H1 (cell line): ENCODE measurements around the gene FOSB. TPM values are rescaled to one million over a fixed set of nuclear protein-coding genes. Genes with fewer than 3 reads are reported as not detected.

ENCODE experiments used
- CTCF ChIA-PET: fragments of 300-600 bp; sonication (Branson Sonifier 250); formaldehyde crosslinking; loops from one replicate; lab custom pipeline; 2021; ENCODE audit not compliant: partially characterized antibody; lab: Charles Lee
- POLR2A ChIA-PET: fragments of 300-600 bp; sonication (Branson Sonifier 250); formaldehyde crosslinking; loops from one replicate; lab custom pipeline; 2021; ENCODE audit warnings: inconsistent platforms; ENCODE audit not compliant: partially characterized antibody; lab: Charles Lee
- DNase-seq, 2 experiments: peaks; one replicate each; pipeline versions ENCODE4 v3.0.0 to v3.0.0-alpha.2; 2010 to 2022; ENCODE audit warnings: low spot score in 2 of 2, low read depth in 1 of 2, mixed read lengths in 1 of 2
- FAIRE-seq: peaks from 2 replicates; lab custom pipeline; 2011; peaks lifted over from hg19 to GRCh38; lab: Jason Lieb, UNC
- H2AFZ ChIP-seq: 2 replicates; pipeline ENCODE4 v1.8.1; 2012; ENCODE audit warnings: low read length, inconsistent platforms
- H2AK5ac ChIP-seq: 2 replicates; pipeline ENCODE4 v1.6.1; 2013; ENCODE audit warnings: low read depth, low read length
- H2BK120ac ChIP-seq: replicated peaks from 2 replicates; pipeline ENCODE3; 2013; ENCODE audit warnings: low read depth, low read length, inconsistent platforms
- H2BK12ac ChIP-seq: 2 replicates; pipeline ENCODE4 v1.6.1; 2013; ENCODE audit warnings: low read depth, low read length
- H2BK15ac ChIP-seq: 2 replicates; pipeline ENCODE4 v1.6.1; 2013; ENCODE audit warnings: low read length
- H2BK20ac ChIP-seq: 2 replicates; pipeline ENCODE4 v1.6.1; 2013; ENCODE audit warnings: low read length
- H2BK5ac ChIP-seq: 2 replicates; pipeline ENCODE4 v1.6.1; 2013; ENCODE audit warnings: low read depth, low read length
- H3K14ac ChIP-seq: 2 replicates; pipeline ENCODE4 v1.6.1; 2013; ENCODE audit warnings: inconsistent platforms; ENCODE audit not compliant: insufficient read length
- H3K18ac ChIP-seq: 2 replicates; pipeline ENCODE4 v1.6.1; 2013; ENCODE audit warnings: low read length; ENCODE audit errors: extremely low read depth
- H3K23ac ChIP-seq: 2 replicates; pipeline ENCODE4 v1.6.1; 2013; ENCODE audit warnings: inconsistent platforms; ENCODE audit not compliant: insufficient read length
- H3K23me2 ChIP-seq: 2 replicates; pipeline ENCODE4 v1.6.1; 2013; ENCODE audit warnings: low read depth, low read length
- H3K27ac ChIP-seq: 2 replicates; pipeline ENCODE4 v1.6.1; 2011; ENCODE audit warnings: low read depth, low read length, inconsistent platforms
- H3K27me3 ChIP-seq, 4 experiments: replicated peaks in 1 of 4; 1 replicate in 1 of 4; 2 replicates in 3 of 4; pipeline versions ENCODE4 v1.6.1 to v1.8.1; 2011 to 2013; ENCODE audit warnings: low read length in 3 of 4, mild to moderate bottlenecking in 3 of 4, inconsistent platforms in 2 of 4, mixed read lengths in 2 of 4, moderate library complexity in 1 of 4; ENCODE audit not compliant: control insufficient read depth in 3 of 4, insufficient read depth in 3 of 4; ENCODE audit errors: extremely low read depth in 1 of 4
- H3K36me3 ChIP-seq, 4 experiments: 2 replicates each; pipeline versions ENCODE4 v1.6.1 to v1.8.1; 2011 to 2013; ENCODE audit warnings: mild to moderate bottlenecking in 4 of 4, low read length in 3 of 4, moderate library complexity in 2 of 4, control low read depth in 1 of 4, inconsistent platforms in 1 of 4; ENCODE audit not compliant: insufficient read depth in 4 of 4, control insufficient read depth in 2 of 4
- H3K4ac ChIP-seq: replicated peaks from 2 replicates; pipeline ENCODE3; 2013; ENCODE audit warnings: low read length, low read depth, mixed read lengths, inconsistent platforms; ENCODE audit not compliant: insufficient read length
- H3K4me1 ChIP-seq, 4 experiments: replicated peaks in 1 of 4; 1 replicate in 1 of 4; 2 replicates in 3 of 4; pipeline versions ENCODE4 v1.6.1 to v1.8.1; 2011 to 2013; ENCODE audit warnings: low read length in 3 of 4, inconsistent platforms in 2 of 4, mixed read lengths in 1 of 4; ENCODE audit not compliant: insufficient read depth in 4 of 4, control insufficient read depth in 3 of 4
- H3K4me2 ChIP-seq, 2 experiments: 2 replicates each; pipeline versions ENCODE4 v1.6.1 to v1.8.1; 2011 to 2013; ENCODE audit warnings: low read depth in 2 of 2, low read length in 2 of 2, control low read depth in 1 of 2, inconsistent platforms in 1 of 2, mild to moderate bottlenecking in 1 of 2; ENCODE audit not compliant: insufficient read depth in 1 of 2
- H3K4me3 ChIP-seq, 4 experiments: fragments of 200-600, 300-600 bp in 1 of 4; sonication (generic), shearing (Covaris generic), sonication (Bioruptor Twin) in 1 of 4; 2 replicates each; pipeline versions ENCODE4 v1.5.1 to v1.8.1; 2011 to 2016; ENCODE audit warnings: low read length in 4 of 4, low read depth in 3 of 4, control low read depth in 2 of 4, inconsistent platforms in 2 of 4, mild to moderate bottlenecking in 2 of 4, mixed read lengths in 1 of 4, moderate library complexity in 1 of 4; ENCODE audit not compliant: insufficient read depth in 2 of 4; ENCODE audit errors: extremely low read depth in 1 of 4
- H3K56ac ChIP-seq: replicated peaks from 2 replicates; pipeline ENCODE3; 2013; ENCODE audit warnings: low read depth, mild to moderate bottlenecking, mixed read lengths, low read length, inconsistent platforms; ENCODE audit not compliant: insufficient read length
- H3K79me1 ChIP-seq: 2 replicates; pipeline ENCODE4 v1.6.1; 2013; ENCODE audit warnings: low read depth, low read length, control low read depth
- H3K79me2 ChIP-seq, 2 experiments: 2 replicates each; pipeline versions ENCODE4 v1.6.1 to v1.8.1; 2012 to 2013; ENCODE audit warnings: low read length in 2 of 2, mild to moderate bottlenecking in 2 of 2, inconsistent platforms in 1 of 2; ENCODE audit not compliant: insufficient read depth in 2 of 2, control insufficient read depth in 1 of 2
- H3K9ac ChIP-seq, 4 experiments: replicated peaks in 1 of 4; 1 replicate in 1 of 4; 2 replicates in 3 of 4; pipeline versions ENCODE4 v1.6.1 to v1.8.1; 2011 to 2013; ENCODE audit warnings: low read depth in 3 of 4, low read length in 3 of 4, control low read depth in 2 of 4, mild to moderate bottlenecking in 2 of 4, moderate library complexity in 2 of 4, inconsistent platforms in 1 of 4; ENCODE audit errors: extremely low read depth in 1 of 4
- H3K9me3 ChIP-seq, 2 experiments: 2 replicates each; pipeline versions ENCODE4 v1.6.1 to v1.8.1; 2012 to 2013; ENCODE audit warnings: mild to moderate bottlenecking in 2 of 2, moderate library complexity in 2 of 2, control low read depth in 1 of 2, inconsistent platforms in 1 of 2, low read depth in 1 of 2, low read length in 1 of 2, mixed read lengths in 1 of 2; ENCODE audit not compliant: insufficient read depth in 2 of 2
- H4K20me1 ChIP-seq, 2 experiments: replicated peaks in 1 of 2; 2 replicates each; pipeline versions ENCODE3 to v1.8.1; 2011 to 2013; ENCODE audit warnings: inconsistent platforms in 2 of 2, low read length in 2 of 2, mild to moderate bottlenecking in 1 of 2; ENCODE audit not compliant: insufficient read depth in 2 of 2, control insufficient read depth in 1 of 2
- H4K5ac ChIP-seq: 2 replicates; pipeline ENCODE4 v1.6.1; 2013; ENCODE audit warnings: low read length, low read depth, mixed read lengths, inconsistent platforms; ENCODE audit not compliant: insufficient read length
- H4K8ac ChIP-seq: 2 replicates; pipeline ENCODE4 v1.8.0; 2013; ENCODE audit warnings: mild to moderate bottlenecking, moderate library complexity, low read length, inconsistent platforms; ENCODE audit not compliant: insufficient read depth; ENCODE audit errors: extremely low read depth
- H4K91ac ChIP-seq: replicated peaks from 2 replicates; pipeline ENCODE3; 2013; ENCODE audit warnings: low read length, mixed read lengths, inconsistent platforms; ENCODE audit not compliant: insufficient read length
- BACH1 ChIP-seq: IDR thresholded peaks from 2 replicates; pipeline ENCODE4 v1.6.1; 2012; ENCODE audit warnings: low read length, improper control_type of control experiment
- BRCA1 ChIP-seq: IDR thresholded peaks from 2 replicates; pipeline ENCODE4 v1.6.1; 2012; ENCODE audit warnings: low read depth, low read length, improper control_type of control experiment
- GABPA ChIP-seq: IDR thresholded peaks from 2 replicates; pipeline ENCODE4 v1.6.1; 2011; ENCODE audit warnings: mild to moderate bottlenecking, low read length, moderate library complexity, borderline replicate concordance; ENCODE audit not compliant: insufficient read depth
- KDM1A ChIP-seq: fragments of 200-600, 300-600 bp; sonication (generic); IDR thresholded peaks from 2 replicates; pipeline ENCODE4 v1.7.1; 2016; ENCODE audit warnings: mild to moderate bottlenecking, low read length, borderline replicate concordance
- POLR2A ChIP-seq, 2 experiments: IDR thresholded peaks; 1 replicate in 1 of 2; 2 replicates in 1 of 2; pipeline ENCODE4 v1.6.1; 2011; ENCODE audit warnings: low read depth in 2 of 2, low read length in 2 of 2, mild to moderate bottlenecking in 2 of 2; ENCODE audit errors: control extremely low read depth in 1 of 2
- POLR2AphosphoS5 ChIP-seq: IDR thresholded peaks from 2 replicates; pipeline ENCODE4 v1.6.1; 2011; ENCODE audit warnings: low read depth, low read length
- RXRA ChIP-seq: IDR thresholded peaks from 2 replicates; pipeline ENCODE4 v1.6.1; 2011; ENCODE audit warnings: low read depth, mild to moderate bottlenecking, low read length, moderate library complexity; ENCODE audit not compliant: insufficient read depth
- SIRT6 ChIP-seq: IDR thresholded peaks from one replicate; pipeline ENCODE4 v1.7.1; 2012; ENCODE audit warnings: low read length, inconsistent platforms
- TBP ChIP-seq: IDR thresholded peaks from 2 replicates; pipeline ENCODE4 v1.6.1; 2011; ENCODE audit warnings: low read depth, low read length, improper control_type of control experiment
- USF2 ChIP-seq: IDR thresholded peaks from 2 replicates; pipeline ENCODE4 v1.6.1; 2011; ENCODE audit warnings: low read length, improper control_type of control experiment
- YY1 ChIP-seq: IDR thresholded peaks from 2 replicates; pipeline ENCODE4 v1.6.1; 2011; ENCODE audit warnings: low read depth, mild to moderate bottlenecking, low read length
- WGBS, 2 experiments: shearing (Covaris generic) in 1 of 2; methylation state at CpG; one replicate each; pipeline versions ENCODE4 v1.1.6 to v1.1.7; 2013 to 2015; ENCODE audit warnings: low lambda C conversion rate in 2 of 2, mixed read lengths in 2 of 2, inconsistent platforms in 1 of 2, low coverage in 1 of 2, missing lambda C conversion rate in 1 of 2; ENCODE audit not compliant: insufficient replicate concordance in 2 of 2, insufficient coverage in 1 of 2, insufficient read length in 1 of 2; ENCODE audit errors: extremely low coverage in 1 of 2, missing lambda C conversion rate in 1 of 2; 5-methylcytosine and 5-hydroxymethylcytosine counted together
- polyA plus RNA-seq, 7 experiments: library from polyadenylated mRNA; depleted of rRNA in 3 of 7; stranded (reverse) in 5 of 7; unstranded in 2 of 7; fragments of >200 nt in 5 of 7; fragments of 200-250 nt in 2 of 7; gene quantifications; 1 replicate in 5 of 7; 2 replicates in 1 of 7; 4 replicates in 1 of 7; pipeline versions ENCODE4 v1.2.1 to v1.2.3, GENCODE V29; 2011 to 2013; ENCODE audit warnings: missing spikeins in 2 of 7, mixed read lengths in 2 of 7
- total RNA-seq: library from RNA; stranded (reverse); fragmentation: NEBNext Ultra II Directional; extraction: Animal tissue kit (Norgen Biotek cat#: 25700); gene quantifications from 2 replicates; pipeline ENCODE4 v1.2.1, GENCODE V29; 2021

The FOSB gene
- total and polyA plus RNA-seq, 2 of the 8 experiments (the other 6 are each of a cell fraction or from before 2014, with no cell fraction given) = 0.44 to 2.7 TPM

GRCh38 chr19:45503909-45504308, 36.1 kb downstream of the FOSB start:
- no peak overlapping the region for H4K5ac ChIP-seq
- TF ChIP-seq TBP = no peak
- TF ChIP-seq BRCA1 = no peak
- no peak for TF ChIP-seq POLR2A (IDR thresholded peaks at IDR 0.05; ENCODE audit: control extremely low read depth in 1 of 2, low read depth in 2 of 2, low read length in 2 of 2)
- no peak for TF ChIP-seq BACH1
- no peak for TF ChIP-seq USF2
- no peak for TF ChIP-seq GABPA
- TF ChIP-seq POLR2AphosphoS5 = no peak
- TF ChIP-seq SIRT6 = no peak
- TF ChIP-seq RXRA = no peak
- TF ChIP-seq YY1 = no peak
- no peak for TF ChIP-seq KDM1A
- TF ChIP-seq, all 59 proteins: peak for 0
- H3K23me2 ChIP-seq = peaks cover 12% of the 10 kb centered on the region; the same call in 1 of the 2 replicates
- H3K4me1 ChIP-seq = peaks cover 9 to 14% (median 13%) of the 10 kb centered on the region in 4 experiments
- H2AFZ ChIP-seq = no peak overlapping the region
- no peak overlapping the region for H2BK120ac ChIP-seq
- H4K91ac ChIP-seq = no peak overlapping the region
- H3K79me2 ChIP-seq = peaks cover 0 to 10% of the 10 kb centered on the region in 2 experiments; a peak in 2 of 4 replicates
- no peak overlapping the region for H2BK12ac ChIP-seq
- H2BK20ac ChIP-seq = no peak overlapping the region
- no peaks in the 10 kb centered on the region for H3K9me3 ChIP-seq
- peaks cover 0 to 3% (median 1%) of the 10 kb centered on the region in 4 experiments; a peak in 2 of 7 replicates for H3K27me3 ChIP-seq
- H2AK5ac ChIP-seq = no peak overlapping the region
- DNase-seq (no peak), FAIRE-seq (no peak)
- ChIA-PET CTCF (interaction anchor here (0.7 to 2.8 kb wide), 3 partner anchors 18 to 64 kb away, joined by 3 to 12 read pairs (median 3); no protein-coding TSS in a partner anchor), POLR2A (interaction anchor here (0.7 to 2.3 kb wide), 3 partner anchors 9 to 43 kb away, joined by 3 to 12 read pairs (median 3); partner anchors contain the start of gene FOSB)
- no peak overlapping the region for H3K56ac ChIP-seq
- H3K23ac ChIP-seq = no peak overlapping the region
- no peak overlapping the region for H3K18ac ChIP-seq
- WGBS, 2 experiments = 89% methylated on average over 6 of the region's 9 CpGs; no CpG with 5 or more reads in 1 of the 2 experiments
- no peak overlapping the region for H4K8ac ChIP-seq
- no peak overlapping the region for H3K9ac ChIP-seq
- 0 out of 2 replicates have a peak, but pooled peaks cover 2% of the 10 kb centered on the region for H3K79me1 ChIP-seq
- H3K4me2 ChIP-seq = no peak overlapping the region
- H4K20me1 ChIP-seq = peaks cover 0 to 2% of the 10 kb centered on the region in 2 experiments
- no peak overlapping the region for H3K4me3 ChIP-seq
- H3K36me3 ChIP-seq = no peaks in the 10 kb centered on the region
- H3K27ac ChIP-seq = no peak overlapping the region
- no peak overlapping the region for H2BK15ac ChIP-seq
- no peak overlapping the region for H3K14ac ChIP-seq
- no peak overlapping the region for H3K4ac ChIP-seq
- no peak overlapping the region for H2BK5ac ChIP-seq
